A673 (cell line): ENCODE measurements around the gene NOPCHAP1. TPM values are rescaled to one million over a fixed set of nuclear protein-coding genes. Genes with fewer than 3 reads are reported as not detected.

ENCODE experiments used
- Bru-seq: library from RNA; stranded (reverse); fragments of 400-500 nt; gene quantifications from one replicate; lab custom pipeline; 2021; lab: Mats Ljungman, UMichigan
- BruChase-seq, 2 experiments: library from RNA; stranded (reverse); fragments of 400-500 nt; gene quantifications; one replicate each; lab custom pipeline; 2021; lab: Mats Ljungman, UMichigan
- BruUV-seq: library from RNA; stranded (reverse); fragments of 400-500 nt; replicated peaks from 2 replicates; lab custom pipeline; 2021; lab: Mats Ljungman, UMichigan
- CTCF ChIA-PET: fragments of 300-600 bp; sonication (Branson Sonifier 250); formaldehyde crosslinking; loops from one replicate; lab custom pipeline; 2022; ENCODE audit warnings: antibody characterized with exemption; lab: Charles Lee
- POLR2A ChIA-PET: fragments of 300-600 bp; sonication (Branson Sonifier 250); formaldehyde crosslinking; loops from one replicate; lab custom pipeline; 2022; ENCODE audit warnings: antibody characterized with exemption; ENCODE audit not compliant: low non-redundant PET; lab: Charles Lee
- DNase-seq: peaks from one replicate; pipeline ENCODE4 v3.0.0-alpha.2; 2015; ENCODE audit warnings: low spot score
- H3K27ac ChIP-seq: fragments of 200-600 bp; sonication (generic); 2 replicates; pipeline ENCODE4 v1.5.1; 2016; ENCODE audit warnings: mixed run types, low read depth, mild to moderate bottlenecking, mixed read lengths, antibody characterized with exemption, low read length; ENCODE audit not compliant: poor library complexity, severe bottlenecking
- H3K27me3 ChIP-seq: fragments of 200-600 bp; sonication (generic); replicated peaks from 2 replicates; pipeline ENCODE4 v1.6.1; 2017; ENCODE audit warnings: mixed run types, low read depth, mild to moderate bottlenecking, mixed read lengths, antibody characterized with exemption, low read length; ENCODE audit not compliant: insufficient read depth, poor library complexity
- H3K36me3 ChIP-seq: fragments of 200-600 bp; sonication (generic); 2 replicates; pipeline ENCODE4 v1.6.1; 2016; ENCODE audit warnings: mixed run types, mild to moderate bottlenecking, mixed read lengths, antibody characterized with exemption, low read length; ENCODE audit not compliant: insufficient read depth, poor library complexity, severe bottlenecking
- H3K4me1 ChIP-seq: fragments of 200-600 bp; sonication (generic); 2 replicates; pipeline ENCODE4 v1.6.1; 2017; ENCODE audit warnings: mixed run types, mild to moderate bottlenecking, mixed read lengths, antibody characterized with exemption, low read length; ENCODE audit not compliant: insufficient read depth, poor library complexity, severe bottlenecking
- H3K4me3 ChIP-seq: fragments of 200-600 bp; sonication (generic); 2 replicates; pipeline ENCODE4 v1.5.1; 2016; ENCODE audit warnings: low read depth, mixed run types, mild to moderate bottlenecking, mixed read lengths, low read length; ENCODE audit not compliant: poor library complexity, severe bottlenecking
- H3K9me3 ChIP-seq: fragments of 200-600 bp; sonication (generic); 2 replicates; pipeline ENCODE4 v1.6.1; 2016; ENCODE audit warnings: mixed run types, low read depth, mild to moderate bottlenecking, mixed read lengths, antibody characterized with exemption, low read length; ENCODE audit not compliant: poor library complexity, severe bottlenecking
- CTCF ChIP-seq: fragments of 300-800, 200-600 bp; sonication (generic); conservative IDR thresholded peaks from 2 replicates; pipeline ENCODE4 v1.5.1; 2017; ENCODE audit warnings: low read depth, mild to moderate bottlenecking, antibody characterized with exemption, low read length, moderate library complexity, mixed read lengths
- EZH2 ChIP-seq: fragments of 200-600 bp; sonication (generic); IDR thresholded peaks from 2 replicates; pipeline ENCODE4 v1.6.1; 2017; ENCODE audit warnings: borderline replicate concordance, low read depth, mild to moderate bottlenecking, mixed read lengths, antibody characterized with exemption, low read length; ENCODE audit not compliant: poor library complexity, severe bottlenecking
- intact Hi-C: fragments of 100-400 bp; cut with micrococcal nuclease; formaldehyde crosslinking; loops from one replicate; pipeline ENCODE4 v1.10.0; 2022; ENCODE audit not compliant: unreplicated experiment
- long read RNA-seq: library from polyadenylated mRNA; stranded (forward); transcript quantifications from one replicate; pipeline ENCODE4 v2.0.0, GENCODE V29; 2022
- total RNA-seq: library from RNA; stranded (reverse); gene quantifications from 2 replicates; pipeline ENCODE4 v1.2.3, GENCODE V29; 2021

NOPCHAP1 gene
- 31.2 and 32.5 TPM in 2 replicates for total RNA-seq
- Bru-seq, nascent RNA = percentile 69 among the genes with signal in this experiment
- percentile 76 among the genes with signal in this experiment for BruChase-seq, experiment 1, labeled RNA remaining after a 2-hour chase
- percentile 85 among the genes with signal in this experiment for BruChase-seq, experiment 2, labeled RNA remaining after a 6-hour chase
- long read RNA-seq, full-length matches to known transcripts = 75 of 84 reads
- long read RNA-seq, partial matches to known transcripts = 0 of 84 reads
- long read RNA-seq, other reads (novel, unspliced or antisense) = 9 of 84 reads

GRCh38 chr12:104986022-104986941 lies at the start of gene NOPCHAP1:
TSS of gene NOPCHAP1 (plus strand) at chr12:104986316. CDS start at chr12:104986353, 37 bp downstream.
- Histone ChIP-seq H3K36me3 (peaks cover 15% of the 10 kb centered on the region), H3K4me3 (peak within 1 kb of the TSS; percentile 87), H3K4me1 (peaks cover 4% of the 10 kb centered on the region), H3K27me3 (no peaks in the 10 kb centered on the region), H3K27ac (peak within 1 kb of the TSS; percentile 78), H3K9me3 (no peaks in the 10 kb centered on the region)
- ChIA-PET CTCF (no interaction called here), POLR2A (no interaction called here)
- BruUV-seq = no TSS peak
- no peak for TF ChIP-seq EZH2
- no peak for TF ChIP-seq CTCF
- intact Hi-C loops = loop anchor here (5.0 kb wide), 1 partner anchor 66 kb away; no protein-coding TSS in a partner anchor
- peak; percentile 96 for DNase-seq

GRCh38 chr12:104938371-104938770 lies 47.7 kb upstream of the NOPCHAP1 start:
- Histone ChIP-seq H3K9me3 (no peaks in the 10 kb centered on the region), H3K36me3 (no peaks in the 10 kb centered on the region), H3K27ac (no peak overlapping the region), H3K4me1 (no peaks in the 10 kb centered on the region), H3K4me3 (no peak overlapping the region), H3K27me3 (peaks cover 4% of the 10 kb centered on the region)
- POLR2A ChIA-PET = interaction anchor here (0.5 kb wide), 1 partner anchor 101 kb away, joined by 3 read pairs; no protein-coding TSS in a partner anchor
- TF ChIP-seq EZH2 = no peak
- no peak for TF ChIP-seq CTCF
- BruUV-seq = no TSS peak
- DNase-seq = no peak
- intact Hi-C loops = no loop called here
- CTCF ChIA-PET = no interaction called here

- no peak for DNase-seq
- H3K4me3 ChIP-seq = no peak overlapping the region
- TF ChIP-seq EZH2 (no peak), CTCF (no peak)
- ChIA-PET POLR2A (interaction anchor here (0.5 kb wide), 1 partner anchor 100 kb away, joined by 3 read pairs; no protein-coding TSS in a partner anchor), CTCF (no interaction called here)
- BruUV-seq = no TSS peak
- H3K4me1 ChIP-seq = no peaks in the 10 kb centered on the region
- intact Hi-C loops = no loop called here
- H3K27ac ChIP-seq = no peak overlapping the region
- no peaks in the 10 kb centered on the region for H3K9me3 ChIP-seq
- peaks cover 4% of the 10 kb centered on the region for H3K27me3 ChIP-seq
- no peaks in the 10 kb centered on the region for H3K36me3 ChIP-seq
Observed at GRCh38 chr12:104939089-104939488, 47.0 kb upstream of the NOPCHAP1 start.
